HEK293 (cell line): ENCODE data around the gene MNX1.

Source experiments
- CTCF ChIA-PET: fragments of 350-600 bp; formaldehyde crosslinking; extraction: SDS; loops from one replicate; lab custom pipeline; 2021; ENCODE audit warnings: antibody characterized with exemption; lab: Yijun Ruan, JAX
- POLR2A ChIA-PET: fragments of 300-600 bp; formaldehyde crosslinking; extraction: SDS; loops from one replicate; lab custom pipeline; 2020; ENCODE audit warnings: antibody characterized with exemption, inconsistent platforms; lab: Yijun Ruan, JAX
- H3K27ac ChIP-seq: fragments of 200-500 bp; sonication (Bioruptor generic); 2 replicates; pipeline ENCODE4 v1.5.1; 2014; ENCODE audit warnings: low read depth, low read length, control low read depth, inconsistent platforms; ENCODE audit errors: extremely low read depth
- H3K36me3 ChIP-seq, 2 experiments: fragments of 200-500 bp in 1 of 2; sonication (Bioruptor generic) in 1 of 2; 1 replicate in 1 of 2; 2 replicates in 1 of 2; pipeline ENCODE4 v1.5.1; 2014 to 2017; ENCODE audit warnings: inconsistent platforms in 2 of 2, low read length in 2 of 2; ENCODE audit not compliant: control insufficient read depth in 2 of 2, insufficient read depth in 1 of 2
- H3K4me1 ChIP-seq: fragments of 200-500 bp; sonication (Bioruptor generic); 2 replicates; pipeline ENCODE4 v1.5.1; 2014; ENCODE audit warnings: mild to moderate bottlenecking, low read length, inconsistent platforms; ENCODE audit not compliant: control insufficient read depth, insufficient read depth
- H3K4me3 ChIP-seq: 2 replicates; pipeline ENCODE4 v1.5.1; 2011; ENCODE audit warnings: low read depth, mild to moderate bottlenecking, control low read depth, low read length, moderate library complexity
- H3K9me3 ChIP-seq: fragments of 200-500 bp; sonication (Bioruptor generic); 2 replicates; pipeline ENCODE4 v1.5.1; 2014; ENCODE audit warnings: low read depth, low read length, inconsistent platforms; ENCODE audit not compliant: control insufficient read depth, insufficient read depth
- BCL11B ChIP-seq: fragments of 450-650 bp; formaldehyde crosslinking; IDR thresholded peaks from 2 replicates; pipeline ENCODE4 v1.5.1; 2016; ENCODE audit warnings: low read depth, missing biosample characterization, missing genetic modification characterization
- GFI1B ChIP-seq: fragments of 450-650 bp; formaldehyde crosslinking; IDR thresholded peaks from 2 replicates; pipeline ENCODE4 v1.5.1; 2016; ENCODE audit warnings: missing biosample characterization, missing genetic modification characterization
- KLF10 ChIP-seq: fragments of 450-650 bp; IDR thresholded peaks from 2 replicates; pipeline ENCODE4 v1.5.1; 2018; ENCODE audit warnings: missing biosample characterization, mild to moderate bottlenecking, missing genetic modification characterization
- PRDM2 ChIP-seq: fragments of 450-650 bp; formaldehyde crosslinking; IDR thresholded peaks from 2 replicates; pipeline ENCODE4 v1.5.1; 2016; ENCODE audit warnings: missing biosample characterization, missing genetic modification characterization, borderline replicate concordance
- RBAK ChIP-seq: fragments of 450-650 bp; formaldehyde crosslinking; IDR thresholded peaks from 2 replicates; pipeline ENCODE4 v1.5.1; 2016; ENCODE audit warnings: missing biosample characterization, missing genetic modification characterization
- TRIM28 ChIP-seq: IDR thresholded peaks from 2 replicates; pipeline ENCODE4 v1.6.1; 2011; ENCODE audit warnings: low read length, control low read depth, borderline replicate concordance
- TSHZ1 ChIP-seq: fragments of 450-650 bp; formaldehyde crosslinking; IDR thresholded peaks from 2 replicates; pipeline ENCODE4 v1.5.1; 2016; ENCODE audit warnings: missing biosample characterization, missing genetic modification characterization, borderline replicate concordance
- ZBTB7A ChIP-seq: fragments of 450-650 bp; formaldehyde crosslinking; IDR thresholded peaks from 2 replicates; pipeline ENCODE4 v1.5.1; 2016; ENCODE audit warnings: low read depth, missing biosample characterization, missing genetic modification characterization
- ZFP41 ChIP-seq: fragments of 450-650 bp; formaldehyde crosslinking; IDR thresholded peaks from 2 replicates; pipeline ENCODE4 v1.5.1; 2016; ENCODE audit warnings: missing biosample characterization, missing genetic modification characterization, borderline replicate concordance
- ZNF174 ChIP-seq: fragments of 450-650 bp; formaldehyde crosslinking; IDR thresholded peaks from 2 replicates; pipeline ENCODE4 v1.5.0; 2017; ENCODE audit warnings: missing biosample characterization, mild to moderate bottlenecking, missing genetic modification characterization
- ZNF354C ChIP-seq: fragments of 450-650 bp; formaldehyde crosslinking; IDR thresholded peaks from 2 replicates; pipeline ENCODE4 v1.5.1; 2016; ENCODE audit warnings: missing biosample characterization, missing genetic modification characterization, low read depth, borderline replicate concordance
- ZNF416 ChIP-seq: fragments of 450-650 bp; formaldehyde crosslinking; IDR thresholded peaks from 2 replicates; pipeline ENCODE4 v1.5.1; 2016; ENCODE audit warnings: missing biosample characterization, missing genetic modification characterization
- ZNF558 ChIP-seq: fragments of 450-650 bp; formaldehyde crosslinking; IDR thresholded peaks from 2 replicates; pipeline ENCODE4 v1.5.1; 2016; ENCODE audit warnings: missing biosample characterization, missing genetic modification characterization
- ZNF571 ChIP-seq: fragments of 450-650 bp; formaldehyde crosslinking; IDR thresholded peaks from 2 replicates; pipeline ENCODE4 v1.5.0; 2017; ENCODE audit warnings: missing biosample characterization, missing genetic modification characterization
- ZNF596 ChIP-seq: fragments of 450-650 bp; IDR thresholded peaks from 2 replicates; pipeline ENCODE4 v1.5.0; 2018; ENCODE audit warnings: missing biosample characterization, mild to moderate bottlenecking, missing genetic modification characterization, moderate library complexity
- ZNF785 ChIP-seq: fragments of 450-650 bp; formaldehyde crosslinking; IDR thresholded peaks from 2 replicates; pipeline ENCODE4 v1.5.1; 2016; ENCODE audit warnings: missing biosample characterization, missing genetic modification characterization
- ZNF791 ChIP-seq: fragments of 450-650 bp; formaldehyde crosslinking; IDR thresholded peaks from 2 replicates; pipeline ENCODE4 v1.5.1; 2016; ENCODE audit warnings: missing biosample characterization, missing genetic modification characterization

Gene MNX1

DNA sequence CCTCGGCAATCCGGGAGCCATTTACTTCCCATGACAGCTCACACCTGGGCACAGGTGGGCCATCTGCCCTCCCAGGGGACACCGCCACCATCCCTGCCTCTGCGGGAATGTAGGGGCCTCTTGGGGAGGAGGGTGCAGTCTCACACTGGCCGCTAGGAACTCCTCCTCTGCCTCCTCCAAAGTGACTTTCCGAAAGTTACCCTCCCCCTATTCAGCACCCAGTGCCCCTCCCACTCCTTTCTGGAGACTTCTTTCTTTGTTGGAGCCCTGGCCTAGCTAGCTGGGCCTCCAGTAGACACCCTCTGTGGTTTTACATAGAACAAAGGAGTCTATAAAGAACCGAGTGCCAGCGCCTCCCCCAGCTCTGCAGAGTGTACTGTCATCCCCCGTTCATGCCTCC lies 45.8 kb upstream of the MNX1 start:
- no peak overlapping the region for H3K27ac ChIP-seq
- ChIA-PET POLR2A (no interaction called here), CTCF (no interaction called here)
- H3K9me3 ChIP-seq = no peaks in the 10 kb centered on the region
- TF ChIP-seq GFI1B (tag by site-specific recombination) = no peak
- TF ChIP-seq TRIM28 = no peak
- TF ChIP-seq ZNF571 = no peak
- TF ChIP-seq ZNF558 (tag by site-specific recombination) = no peak
- no peak for TF ChIP-seq BCL11B (tag by site-specific recombination)
- no peak for TF ChIP-seq ZNF791 (tag by site-specific recombination)
- no peak for TF ChIP-seq ZNF174
- no peak for TF ChIP-seq ZFP41 (tag by site-specific recombination)
- TF ChIP-seq RBAK (tag by site-specific recombination) = no peak
- no peak for TF ChIP-seq ZBTB7A (tag by site-specific recombination)
- TF ChIP-seq TSHZ1 (tag by site-specific recombination) = no peak
- TF ChIP-seq PRDM2 (tag by site-specific recombination) = no peak
- TF ChIP-seq KLF10 (tag by site-specific recombination) = no peak
- TF ChIP-seq ZNF596 (tag by site-specific recombination) = no peak
- no peak for TF ChIP-seq ZNF416 (tag by site-specific recombination)
- H3K36me3 ChIP-seq = no peaks in the 10 kb centered on the region
- H3K4me1 ChIP-seq = no peaks in the 10 kb centered on the region
- H3K4me3 ChIP-seq = no peak overlapping the region

DNA sequence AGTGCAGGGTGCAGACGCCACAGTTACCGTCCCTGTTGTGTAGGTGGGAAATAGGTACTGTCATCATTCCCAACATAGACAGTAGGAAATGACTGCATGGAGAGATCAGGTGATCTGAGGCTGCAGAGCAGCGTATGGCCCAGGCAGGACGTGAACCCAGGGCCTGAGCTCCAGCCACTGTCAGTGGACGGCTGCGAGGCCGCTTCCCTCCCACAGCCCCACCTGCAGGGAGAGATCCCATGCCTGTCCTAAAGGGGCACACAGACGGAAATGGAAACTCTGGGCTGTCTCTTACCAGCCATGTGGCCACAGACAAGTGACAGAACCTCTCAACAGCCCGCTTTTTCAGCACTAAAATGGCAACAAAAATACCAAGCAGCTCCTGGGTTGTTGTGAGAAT lies 44.5 kb upstream of the MNX1 start:
- Histone ChIP-seq H3K4me1 (no peaks in the 10 kb centered on the region), H3K27ac (no peak overlapping the region), H3K4me3 (no peak overlapping the region), H3K36me3 (no peaks in the 10 kb centered on the region), H3K9me3 (no peaks in the 10 kb centered on the region)
- ChIA-PET CTCF (no interaction called here), POLR2A (no interaction called here)
- TF ChIP-seq ZNF354C (tag by site-specific recombination) = no peak
- no peak for TF ChIP-seq ZNF785 (tag by site-specific recombination)
- TF ChIP-seq, all 188 proteins: peak for 0
